ENCODE data around the gene TRAPPC10.

TRAPPC10 gene

GRCh38 chr21:43989401-43989800 is 22.7 kb upstream of the TRAPPC10 start:
- no peaks in the 10 kb centered on the region for H3K9me3 ChIP-seq (ENCODE audit: control insufficient read depth in 1 of 2, low read length in 2 of 2)
- H3K4me1 ChIP-seq (ENCODE audit: control insufficient read depth in 1 of 2, insufficient read depth in 2 of 2, low read length in 2 of 2), result no peaks in the 10 kb centered on the region
- H3K9ac ChIP-seq (ENCODE audit: low read depth in 1 of 2, low read length in 2 of 2), result no peak overlapping the region
- H3K27ac ChIP-seq (ENCODE audit: low read depth, low read length), result no peak overlapping the region
- H3K27me3 ChIP-seq (ENCODE audit: control insufficient read depth in 1 of 2, insufficient read depth in 2 of 2, low read length in 2 of 2), result no peaks in the 10 kb centered on the region
- H3K4me3 ChIP-seq (ENCODE audit: low read depth in 1 of 2, low read length in 2 of 2), result no peak overlapping the region
- no peaks in the 10 kb centered on the region for H3K36me3 ChIP-seq (ENCODE audit: control insufficient read depth in 1 of 2, insufficient read depth in 2 of 2, low read length in 2 of 2)

DNA sequence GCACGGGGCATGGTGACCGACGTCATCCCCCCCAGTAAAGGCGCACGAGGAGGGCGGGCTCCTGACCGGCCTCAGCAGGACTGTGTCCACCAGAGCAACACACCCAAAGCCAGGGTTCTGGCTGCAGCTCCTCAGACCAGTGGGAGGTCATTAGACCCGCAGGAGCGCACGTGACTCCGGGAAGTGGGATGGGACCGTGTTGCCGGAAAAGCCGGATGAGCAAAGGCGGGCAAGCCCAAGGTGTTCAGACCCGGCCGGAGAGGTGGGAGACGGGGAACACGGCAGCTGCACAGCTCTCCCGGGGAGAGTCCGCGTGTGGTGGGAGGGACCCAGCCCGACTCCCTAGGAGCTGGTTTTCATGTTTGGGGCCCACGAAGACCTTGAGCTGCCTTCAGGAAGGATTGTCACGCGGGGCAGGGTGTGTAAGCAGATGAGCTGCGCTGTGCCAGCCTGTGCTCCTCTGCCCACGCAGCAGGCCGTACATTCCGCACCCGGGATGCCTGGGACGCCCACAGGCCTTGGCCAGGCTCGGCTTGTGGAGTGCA is 20.6 kb upstream of the TRAPPC10 start:
- no peak overlapping the region for H3K27ac ChIP-seq (ENCODE audit: low read depth, low read length)
- H3K9ac ChIP-seq (ENCODE audit: low read depth in 1 of 2, low read length in 2 of 2), result no peak overlapping the region
- H3K9me3 ChIP-seq (ENCODE audit: control insufficient read depth in 1 of 2, low read length in 2 of 2), result no peaks in the 10 kb centered on the region
- H3K27me3 ChIP-seq (ENCODE audit: control insufficient read depth in 1 of 2, insufficient read depth in 2 of 2, low read length in 2 of 2), result no peaks in the 10 kb centered on the region
- H3K4me1 ChIP-seq (ENCODE audit: control insufficient read depth in 1 of 2, insufficient read depth in 2 of 2, low read length in 2 of 2), result no peaks in the 10 kb centered on the region
- H3K36me3 ChIP-seq (ENCODE audit: control insufficient read depth in 1 of 2, insufficient read depth in 2 of 2, low read length in 2 of 2), result no peaks in the 10 kb centered on the region
- H3K4me3 ChIP-seq (ENCODE audit: low read depth in 1 of 2, low read length in 2 of 2), result no peak overlapping the region

DNA sequence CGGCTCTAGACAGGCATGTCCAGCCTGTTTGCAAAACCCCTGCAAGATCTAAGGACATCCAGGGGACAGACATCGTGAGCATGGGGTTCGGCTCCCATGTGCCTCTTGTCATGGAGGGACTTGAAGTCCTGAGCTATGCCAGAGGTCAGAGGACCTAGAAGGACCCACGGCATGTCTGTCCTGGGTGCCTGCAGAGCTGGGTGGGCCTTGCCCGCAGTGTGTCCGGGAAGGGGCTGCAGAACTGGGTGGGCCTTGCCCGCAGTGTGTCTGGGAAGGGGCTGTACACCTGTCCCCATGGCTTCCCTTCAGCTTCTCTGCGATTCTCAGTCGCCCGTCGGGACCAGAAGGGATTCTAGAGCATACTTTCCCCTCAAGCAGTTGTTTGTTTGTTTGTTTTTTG is 20.0 kb upstream of the TRAPPC10 start:
- Histone ChIP-seq H3K4me3 (ENCODE audit: low read depth in 1 of 2, low read length in 2 of 2) (no peak overlapping the region), H3K9me3 (ENCODE audit: control insufficient read depth in 1 of 2, low read length in 2 of 2) (no peaks in the 10 kb centered on the region), H3K27ac (ENCODE audit: low read depth, low read length) (no peak overlapping the region), H3K36me3 (ENCODE audit: control insufficient read depth in 1 of 2, insufficient read depth in 2 of 2, low read length in 2 of 2) (no peaks in the 10 kb centered on the region), H3K27me3 (ENCODE audit: control insufficient read depth in 1 of 2, insufficient read depth in 2 of 2, low read length in 2 of 2) (no peaks in the 10 kb centered on the region), H3K4me1 (ENCODE audit: control insufficient read depth in 1 of 2, insufficient read depth in 2 of 2, low read length in 2 of 2) (no peaks in the 10 kb centered on the region), H3K9ac (ENCODE audit: low read depth in 1 of 2, low read length in 2 of 2) (no peak overlapping the region)

DNA sequence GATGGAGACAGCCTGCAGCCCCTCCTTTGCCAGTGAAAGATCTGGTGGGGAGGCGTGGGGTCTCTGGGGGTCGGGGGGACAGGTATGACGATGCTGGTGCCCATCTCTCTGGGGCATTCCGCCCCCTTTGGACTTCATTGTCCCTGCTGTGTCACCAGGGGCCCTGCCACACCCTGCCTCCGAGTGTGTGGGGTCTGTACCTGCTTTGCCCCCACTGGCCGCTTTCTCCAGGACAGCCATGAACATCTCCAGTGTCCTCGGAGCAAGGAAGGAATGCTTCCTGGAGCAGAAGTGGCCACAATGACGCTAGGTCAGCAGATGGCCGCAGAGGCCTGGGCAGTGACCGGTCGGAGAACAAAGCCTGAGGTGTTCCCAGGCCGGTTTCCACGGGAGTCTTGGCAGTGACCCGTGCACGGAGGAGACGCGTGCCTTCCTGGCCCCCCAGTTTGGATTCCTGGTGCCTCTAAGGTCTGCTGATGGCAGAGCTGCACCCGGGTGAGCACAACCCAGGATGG is 18.6 kb upstream of the TRAPPC10 start:
- Histone ChIP-seq H3K4me1 (ENCODE audit: control insufficient read depth in 1 of 2, insufficient read depth in 2 of 2, low read length in 2 of 2) (no peaks in the 10 kb centered on the region), H3K9ac (ENCODE audit: low read depth in 1 of 2, low read length in 2 of 2) (no peak overlapping the region), H3K27me3 (ENCODE audit: control insufficient read depth in 1 of 2, insufficient read depth in 2 of 2, low read length in 2 of 2) (no peaks in the 10 kb centered on the region), H3K27ac (ENCODE audit: low read depth, low read length) (no peak overlapping the region), H3K36me3 (ENCODE audit: control insufficient read depth in 1 of 2, insufficient read depth in 2 of 2, low read length in 2 of 2) (no peaks in the 10 kb centered on the region), H3K4me3 (ENCODE audit: low read depth in 1 of 2, low read length in 2 of 2) (no peak overlapping the region), H3K9me3 (ENCODE audit: control insufficient read depth in 1 of 2, low read length in 2 of 2) (no peaks in the 10 kb centered on the region)

GRCh38 chr21:43994085-43994484 is 18.0 kb upstream of the TRAPPC10 start:
- Histone ChIP-seq H3K27ac (ENCODE audit: low read depth, low read length) (no peak overlapping the region), H3K36me3 (ENCODE audit: control insufficient read depth in 1 of 2, insufficient read depth in 2 of 2, low read length in 2 of 2) (no peaks in the 10 kb centered on the region), H3K9me3 (ENCODE audit: control insufficient read depth in 1 of 2, low read length in 2 of 2) (no peaks in the 10 kb centered on the region), H3K4me3 (ENCODE audit: low read depth in 1 of 2, low read length in 2 of 2) (no peak overlapping the region), H3K9ac (ENCODE audit: low read depth in 1 of 2, low read length in 2 of 2) (no peak overlapping the region), H3K27me3 (ENCODE audit: control insufficient read depth in 1 of 2, insufficient read depth in 2 of 2, low read length in 2 of 2) (no peaks in the 10 kb centered on the region), H3K4me1 (ENCODE audit: control insufficient read depth in 1 of 2, insufficient read depth in 2 of 2, low read length in 2 of 2) (no peaks in the 10 kb centered on the region)

GRCh38 chr21:43994646-43995045 is 17.5 kb upstream of the TRAPPC10 start:
- H3K4me1 ChIP-seq (ENCODE audit: control insufficient read depth in 1 of 2, insufficient read depth in 2 of 2, low read length in 2 of 2), result no peaks in the 10 kb centered on the region
- H3K9ac ChIP-seq (ENCODE audit: low read depth in 1 of 2, low read length in 2 of 2), result no peak overlapping the region
- no peak overlapping the region for H3K27ac ChIP-seq (ENCODE audit: low read depth, low read length)
- H3K27me3 ChIP-seq (ENCODE audit: control insufficient read depth in 1 of 2, insufficient read depth in 2 of 2, low read length in 2 of 2), result no peaks in the 10 kb centered on the region
- H3K36me3 ChIP-seq (ENCODE audit: control insufficient read depth in 1 of 2, insufficient read depth in 2 of 2, low read length in 2 of 2), result no peaks in the 10 kb centered on the region
- no peaks in the 10 kb centered on the region for H3K9me3 ChIP-seq (ENCODE audit: control insufficient read depth in 1 of 2, low read length in 2 of 2)
- H3K4me3 ChIP-seq (ENCODE audit: low read depth in 1 of 2, low read length in 2 of 2), result no peak overlapping the region

- no peaks in the 10 kb centered on the region for H3K4me1 ChIP-seq (ENCODE audit: control insufficient read depth in 1 of 2, insufficient read depth in 2 of 2, low read length in 2 of 2)
- no peak overlapping the region for H3K9ac ChIP-seq (ENCODE audit: low read depth in 1 of 2, low read length in 2 of 2)
- no peaks in the 10 kb centered on the region for H3K27me3 ChIP-seq (ENCODE audit: control insufficient read depth in 1 of 2, insufficient read depth in 2 of 2, low read length in 2 of 2)
- no peaks in the 10 kb centered on the region for H3K9me3 ChIP-seq (ENCODE audit: control insufficient read depth in 1 of 2, low read length in 2 of 2)
- H3K4me3 ChIP-seq (ENCODE audit: low read depth in 1 of 2, low read length in 2 of 2), result no peak overlapping the region
- no peaks in the 10 kb centered on the region for H3K36me3 ChIP-seq (ENCODE audit: control insufficient read depth in 1 of 2, insufficient read depth in 2 of 2, low read length in 2 of 2)
- H3K27ac ChIP-seq (ENCODE audit: low read depth, low read length), result no peak overlapping the region
Observed at GRCh38 chr21:43995521-43996105, 16.5 kb upstream of the TRAPPC10 start.

- Histone ChIP-seq H3K9ac (ENCODE audit: low read depth in 1 of 2, low read length in 2 of 2) (no peak overlapping the region), H3K9me3 (ENCODE audit: control insufficient read depth in 1 of 2, low read length in 2 of 2) (no peaks in the 10 kb centered on the region), H3K27ac (ENCODE audit: low read depth, low read length) (no peak overlapping the region), H3K36me3 (ENCODE audit: control insufficient read depth in 1 of 2, insufficient read depth in 2 of 2, low read length in 2 of 2) (no peaks in the 10 kb centered on the region), H3K4me3 (ENCODE audit: low read depth in 1 of 2, low read length in 2 of 2) (no peak overlapping the region), H3K27me3 (ENCODE audit: control insufficient read depth in 1 of 2, insufficient read depth in 2 of 2, low read length in 2 of 2) (no peaks in the 10 kb centered on the region), H3K4me1 (ENCODE audit: control insufficient read depth in 1 of 2, insufficient read depth in 2 of 2, low read length in 2 of 2) (no peaks in the 10 kb centered on the region)
Observed at GRCh38 chr21:43997766-43998742, 14.1 kb upstream of the TRAPPC10 start.

GRCh38 chr21:44000360-44000759 is 11.7 kb upstream of the TRAPPC10 start:
- no peaks in the 10 kb centered on the region for H3K9me3 ChIP-seq (ENCODE audit: control insufficient read depth in 1 of 2, low read length in 2 of 2)
- no peak overlapping the region for H3K4me3 ChIP-seq (ENCODE audit: low read depth in 1 of 2, low read length in 2 of 2)
- no peak overlapping the region for H3K9ac ChIP-seq (ENCODE audit: low read depth in 1 of 2, low read length in 2 of 2)
- no peaks in the 10 kb centered on the region for H3K27me3 ChIP-seq (ENCODE audit: control insufficient read depth in 1 of 2, insufficient read depth in 2 of 2, low read length in 2 of 2)
- no peak overlapping the region for H3K27ac ChIP-seq (ENCODE audit: low read depth, low read length)
- no peaks in the 10 kb centered on the region for H3K36me3 ChIP-seq (ENCODE audit: control insufficient read depth in 1 of 2, insufficient read depth in 2 of 2, low read length in 2 of 2)
- H3K4me1 ChIP-seq (ENCODE audit: control insufficient read depth in 1 of 2, insufficient read depth in 2 of 2, low read length in 2 of 2), result no peaks in the 10 kb centered on the region

- H3K36me3 ChIP-seq (ENCODE audit: control insufficient read depth in 1 of 2, insufficient read depth in 2 of 2, low read length in 2 of 2), result no peaks in the 10 kb centered on the region
- no peak overlapping the region for H3K9ac ChIP-seq (ENCODE audit: low read depth in 1 of 2, low read length in 2 of 2)
- no peaks in the 10 kb centered on the region for H3K27me3 ChIP-seq (ENCODE audit: control insufficient read depth in 1 of 2, insufficient read depth in 2 of 2, low read length in 2 of 2)
- H3K9me3 ChIP-seq (ENCODE audit: control insufficient read depth in 1 of 2, low read length in 2 of 2), result no peaks in the 10 kb centered on the region
- H3K27ac ChIP-seq (ENCODE audit: low read depth, low read length), result no peak overlapping the region
- no peak overlapping the region for H3K4me3 ChIP-seq (ENCODE audit: low read depth in 1 of 2, low read length in 2 of 2)
- H3K4me1 ChIP-seq (ENCODE audit: control insufficient read depth in 1 of 2, insufficient read depth in 2 of 2, low read length in 2 of 2), result no peaks in the 10 kb centered on the region
Observed at GRCh38 chr21:44002511-44002910, 9.6 kb upstream of the TRAPPC10 start.
